T47D (cell line): ENCODE data around the gene BMP6.
A peak's percentile ranks its signal among the peaks of the same experiment; 100 is the strongest.
"Not testable (repeated sequence)": the region's sequence is repeated elsewhere in the genome, so short reads cannot be mapped to it uniquely, and the experiment has no call there.

Experiments
- DNase-seq, 2 experiments: peaks; one replicate each; pipeline versions ENCODE4 v3.0.0 to v3.0.0-alpha.2; 2011 to 2012; ENCODE audit warnings: low read depth in 1 of 2, low spot score in 1 of 2
- JUND ChIP-seq: IDR thresholded peaks from 2 replicates; pipeline ENCODE4 v1.6.1; 2012; ENCODE audit warnings: low read depth
- in situ Hi-C: cut with HindIII; loops from 2 replicates; pipeline ENCODE4 v1.10.0; 2016; ENCODE audit warnings: low sequenced_read_pairs, low pct_unique_long_range_greater_than_20kb

The BMP6 gene

GRCh38 chr6:7896465-7896987, 170.6 kb downstream of the BMP6 start:
- TF ChIP-seq JUND, result no peak
- no peak for DNase-seq
- in situ Hi-C loops, result no loop called here

DNA sequence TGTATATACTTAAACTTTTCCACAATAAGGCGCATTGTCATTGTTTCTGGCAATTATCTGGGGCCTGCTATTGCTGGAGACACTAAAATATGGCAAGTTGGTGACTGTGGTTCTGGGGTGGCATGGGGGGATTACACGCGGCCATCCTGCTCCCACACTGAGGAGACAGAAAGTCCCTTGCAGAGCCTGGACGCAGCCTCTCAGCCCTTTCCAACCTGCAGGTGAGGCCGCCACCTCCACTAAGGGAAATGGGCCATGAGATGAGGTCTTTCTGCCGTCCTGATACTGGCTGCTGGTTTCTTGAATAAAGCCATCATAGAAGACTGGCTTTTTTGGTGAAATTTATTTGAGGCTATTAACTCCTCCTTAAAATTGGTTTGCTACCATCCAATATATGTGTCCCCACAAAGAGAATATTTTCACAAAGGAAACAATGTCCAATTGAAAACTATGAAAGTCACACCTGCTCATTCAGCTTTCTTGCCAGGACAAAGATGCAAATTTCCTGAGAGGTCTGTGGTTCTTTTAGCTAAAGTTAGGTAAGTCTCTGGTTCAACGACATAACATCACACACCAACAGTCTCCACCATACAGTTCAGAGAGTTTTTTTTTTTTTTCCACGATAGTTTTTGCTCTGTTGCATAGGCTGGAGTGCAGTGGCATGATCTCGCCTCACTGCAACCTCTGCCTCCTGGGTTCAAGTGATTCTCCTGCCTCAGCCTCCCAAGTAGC, 171.7 kb downstream of the BMP6 start:
- TF ChIP-seq JUND, result no peak
- DNase-seq, result no peak
- in situ Hi-C loops, result no loop called here

GRCh38 chr6:7898193-7898586, 172.3 kb downstream of the BMP6 start:
- in situ Hi-C loops, DNase-seq: not testable (repeated sequence)

DNA sequence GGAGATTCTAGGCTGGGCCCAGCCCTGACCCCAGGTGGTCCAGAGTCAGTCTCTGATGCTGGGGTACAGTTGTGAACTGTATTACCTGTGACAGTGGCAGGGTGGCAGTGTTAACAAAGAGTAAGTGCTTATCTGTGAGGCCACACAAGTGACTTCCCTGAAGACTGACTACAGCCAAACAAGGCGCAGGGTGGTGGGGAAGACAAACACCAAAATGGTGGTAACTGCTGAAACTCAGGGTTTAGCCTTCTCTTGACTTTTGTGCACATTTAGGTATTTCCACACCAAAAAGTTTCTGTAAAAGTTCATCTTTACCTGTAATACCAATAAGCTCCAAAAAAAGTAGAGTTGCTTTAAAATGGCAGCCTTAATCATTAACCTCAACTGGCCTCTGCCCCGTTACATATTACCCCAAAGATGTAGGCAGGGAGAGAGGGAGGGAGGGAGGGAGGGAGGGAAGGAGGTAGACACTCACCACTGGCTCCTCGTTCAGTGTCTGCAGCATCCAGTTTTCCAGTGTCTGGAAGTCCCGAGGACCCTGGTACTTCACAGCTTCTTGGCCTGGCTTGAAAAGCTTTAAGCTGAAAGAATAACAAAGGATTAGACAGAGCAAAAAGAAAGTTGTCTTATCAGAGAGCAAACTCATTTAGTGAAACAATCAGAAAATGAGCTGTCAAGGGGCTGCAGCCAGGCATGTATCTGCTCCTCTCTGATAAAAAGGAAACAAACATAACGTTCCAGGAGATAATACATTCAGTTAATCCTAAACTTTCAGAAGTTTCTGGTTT, 173.4 kb downstream of the BMP6 start:
- no peak for TF ChIP-seq JUND
- DNase-seq, result peak in 1 of 2 experiments; percentile 17
- in situ Hi-C loops, result no loop called here

GRCh38 chr6:7899889-7900213, 174.0 kb downstream of the BMP6 start:
- in situ Hi-C loops, result no loop called here
- DNase-seq, result no peak

DNA sequence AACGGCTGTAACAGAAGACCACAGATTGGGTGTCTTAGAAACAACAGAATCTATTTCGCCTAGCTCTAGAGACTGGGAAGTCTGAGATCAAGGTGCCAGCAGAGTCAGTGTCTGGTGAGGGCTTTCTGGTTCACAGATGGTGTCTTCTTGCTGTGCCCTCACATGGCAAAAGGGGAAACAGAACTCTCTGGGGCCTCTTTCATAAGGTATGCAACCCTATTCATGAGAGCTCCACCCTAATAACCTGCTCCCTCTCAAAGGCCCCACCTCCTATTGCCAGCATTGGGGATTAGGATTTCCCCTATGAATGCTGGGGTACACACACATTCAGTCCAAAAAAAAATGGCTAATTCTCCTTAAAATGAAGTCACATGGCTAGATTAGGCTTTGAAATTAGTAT, 174.7 kb downstream of the BMP6 start:
- no peak for TF ChIP-seq JUND
- in situ Hi-C loops, result no loop called here

More at GRCh38 chr6:7899889-7900213, 174.0 kb downstream of the BMP6 start:
- no peak for TF ChIP-seq JUND

DNA sequence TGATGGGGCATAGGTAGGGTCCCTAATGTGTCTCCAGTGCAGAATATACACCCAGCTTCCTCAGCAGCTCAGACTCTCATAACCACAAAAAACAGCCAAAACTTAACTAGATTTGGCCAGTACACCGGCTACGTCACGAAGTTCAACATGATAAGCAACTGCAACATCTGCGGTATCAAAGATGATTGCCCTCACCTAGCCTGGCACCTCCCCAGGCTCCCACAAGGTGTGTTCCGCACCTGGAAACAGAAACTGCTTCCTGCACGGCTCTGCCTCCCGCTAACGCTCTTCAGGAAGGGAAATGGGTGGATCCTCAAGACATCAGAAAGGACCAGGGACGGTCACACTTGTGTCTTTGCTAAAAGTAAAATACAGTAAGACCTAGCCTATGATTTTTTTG, 175.2 kb downstream of the BMP6 start:
- no peak for TF ChIP-seq JUND
- DNase-seq, result no peak
- in situ Hi-C loops, result no loop called here

More for the DNA sequence above, 174.7 kb downstream of the BMP6 start:
- DNase-seq, result no peak

DNA sequence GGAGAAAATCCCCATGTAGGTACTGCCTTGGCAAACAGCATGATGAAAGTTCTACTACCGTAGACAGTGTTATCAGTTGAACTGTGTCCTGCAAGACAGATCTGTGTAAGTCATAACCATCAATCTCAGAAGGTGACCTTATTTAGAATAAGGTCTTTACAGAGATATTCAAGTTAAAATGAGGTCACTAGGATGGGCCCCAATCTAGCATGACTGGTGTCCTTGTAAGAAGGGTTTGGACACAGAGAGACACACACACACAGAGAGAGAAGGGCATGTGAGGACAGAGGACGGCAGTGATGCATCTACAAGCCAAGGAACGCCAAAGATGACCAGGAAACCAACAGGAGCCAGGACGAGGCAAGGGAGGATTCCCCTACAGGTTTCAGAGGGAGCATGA, 175.9 kb downstream of the BMP6 start:
- TF ChIP-seq JUND, result no peak
- DNase-seq, result no peak
- in situ Hi-C loops, result no loop called here

- in situ Hi-C loops, result no loop called here
- TF ChIP-seq JUND, result no peak
- no peak for DNase-seq
Observed at GRCh38 chr6:7902221-7902620, 176.3 kb downstream of the BMP6 start.

DNA sequence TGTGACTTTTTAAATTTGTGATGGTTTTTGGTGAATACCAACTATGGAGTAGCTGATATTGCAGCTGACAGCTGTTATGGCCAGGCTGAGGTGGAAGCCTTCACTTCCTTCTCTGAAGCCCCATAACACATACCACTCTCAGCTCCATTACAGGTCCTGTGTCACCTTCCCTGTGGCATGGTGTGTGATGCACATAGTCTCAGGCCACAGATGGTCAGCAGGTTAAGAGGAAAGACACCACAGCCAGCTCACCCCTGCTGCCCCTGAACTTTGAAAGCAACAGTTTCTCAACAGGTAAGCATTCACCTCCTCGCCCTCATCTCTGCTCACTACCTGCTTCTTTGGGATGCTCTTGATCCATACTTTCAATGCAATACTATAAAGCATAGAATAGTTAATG, 177.0 kb downstream of the BMP6 start:
- no peak for DNase-seq
- no peak for TF ChIP-seq JUND
- in situ Hi-C loops, result no loop called here

- DNase-seq, result no peak
- TF ChIP-seq JUND, result no peak
- in situ Hi-C loops, result no loop called here
Observed at GRCh38 chr6:7903673-7904072, 177.8 kb downstream of the BMP6 start.

DNA sequence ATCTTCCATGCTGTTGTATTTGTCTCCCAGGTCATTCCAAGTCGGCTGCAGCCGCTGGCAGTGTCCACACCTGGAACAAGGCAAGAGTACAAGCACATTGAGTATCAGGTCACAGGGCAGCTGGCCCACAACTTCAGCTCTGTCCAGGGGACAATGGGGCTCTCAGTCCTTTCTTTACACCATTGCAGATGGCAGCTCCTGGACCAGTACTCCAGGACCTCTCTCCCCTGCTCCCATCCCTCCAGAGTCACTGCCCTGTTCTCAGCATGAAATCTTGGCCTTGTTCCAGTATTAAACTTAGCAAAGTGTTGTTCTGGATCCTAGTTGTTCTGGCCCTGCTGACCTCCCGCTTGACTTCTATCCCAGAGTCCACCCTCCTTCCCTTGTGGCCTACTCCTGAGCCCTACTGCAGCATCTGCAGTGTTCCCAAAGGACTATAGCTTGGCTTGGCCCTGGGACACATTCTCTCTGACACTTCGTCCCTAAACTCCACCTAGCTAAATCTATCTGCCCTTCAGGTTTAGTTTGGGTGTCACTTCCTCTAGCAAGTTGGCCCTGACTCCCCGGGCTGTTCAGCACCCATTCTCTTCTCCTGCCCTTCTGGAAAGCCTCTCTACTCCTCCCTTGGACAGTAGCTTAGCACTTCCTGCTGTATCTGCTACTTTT, 178.9 kb downstream of the BMP6 start:
- no peak for DNase-seq
- in situ Hi-C loops, result no loop called here
- TF ChIP-seq JUND, result no peak

DNA sequence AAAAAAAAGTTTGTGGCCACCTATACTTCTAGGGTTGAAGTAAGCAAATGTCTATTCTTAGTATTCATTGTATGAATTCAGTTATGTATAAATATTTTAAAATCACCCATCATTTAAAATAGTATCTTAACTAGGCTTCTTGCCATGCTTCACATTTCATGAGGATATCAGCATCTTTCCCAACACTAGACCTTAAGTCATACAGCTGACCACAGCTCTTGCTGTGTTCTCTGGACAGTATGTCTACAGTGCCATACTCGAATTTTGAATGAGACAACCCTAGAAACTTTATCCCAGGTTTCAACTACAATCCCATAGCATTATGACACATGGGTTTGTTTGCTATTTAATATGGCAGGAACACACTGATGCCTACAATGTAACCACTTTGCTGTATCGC, 179.5 kb downstream of the BMP6 start:
- DNase-seq, result no peak
- in situ Hi-C loops, result no loop called here
- TF ChIP-seq JUND, result no peak
